Measurements from ENCODE around the gene DUS2.

Gene DUS2

DNA sequence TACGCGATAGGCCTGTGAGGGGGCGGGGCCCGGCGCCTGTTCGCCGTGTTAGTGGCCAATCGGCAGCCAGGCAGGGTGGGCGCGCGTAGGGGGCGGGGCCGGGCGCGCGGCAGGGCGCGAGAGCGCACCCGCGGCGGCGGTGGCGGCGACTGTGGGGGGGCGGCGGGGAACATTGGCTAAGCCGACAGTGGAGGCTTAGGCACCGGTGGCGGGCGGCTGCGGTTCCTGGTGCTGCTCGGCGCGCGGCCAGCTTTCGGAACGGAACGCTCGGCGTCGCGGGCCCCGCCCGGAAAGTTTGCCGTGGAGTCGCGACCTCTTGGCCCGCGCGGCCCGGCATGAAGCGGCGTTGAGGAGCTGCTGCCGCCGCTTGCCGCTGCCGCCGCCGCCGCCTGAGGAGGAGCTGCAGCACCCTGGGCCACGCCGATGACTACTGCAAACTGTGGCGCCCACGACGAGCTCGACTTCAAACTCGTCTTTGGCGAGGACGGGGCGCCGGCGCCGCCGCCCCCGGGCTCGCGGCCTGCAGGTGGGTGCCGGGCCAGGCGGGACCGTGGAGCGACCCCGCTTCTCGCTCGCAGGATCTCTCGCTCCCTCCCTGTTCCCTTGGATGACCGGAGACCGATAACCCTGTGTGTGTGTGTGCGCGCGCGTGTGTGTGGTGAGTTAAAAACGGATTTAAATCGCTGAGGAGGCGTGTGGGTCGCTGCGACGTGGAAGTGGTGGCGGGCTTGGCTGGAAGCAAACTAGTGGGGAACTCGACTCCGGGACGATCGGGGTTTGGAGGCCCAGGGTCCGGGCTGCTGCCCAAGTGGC, 62.4 kb downstream of the DUS2 start, which contains the start of gene NFATC3 (continued):
- TF ChIP-seq SP2 (tag by site-specific recombination; IDR thresholded peaks at IDR 0.05), result no peak; the same call in 1 of the 2 replicates
- no peak for TF ChIP-seq REPIN1 (tag by site-specific recombination; IDR thresholded peaks at IDR 0.05; ENCODE audit: low read depth)
- TF ChIP-seq ZFP37 (tag by site-specific recombination; IDR thresholded peaks at IDR 0.05), result no peak
- TF ChIP-seq ZNF549 (tag by site-specific recombination; IDR thresholded peaks at IDR 0.05), result 0 out of 2 replicates have a peak, but pooled peaks have one; percentile 45
- no peak for TF ChIP-seq ZNF221 (tag by site-specific recombination; IDR thresholded peaks at IDR 0.05; ENCODE audit: borderline replicate concordance)
- TF ChIP-seq KLF1 (tag by site-specific recombination; IDR thresholded peaks at IDR 0.05), result peak; percentile 13; the same call in 1 of the 2 replicates
- TF ChIP-seq, protein P1, sequence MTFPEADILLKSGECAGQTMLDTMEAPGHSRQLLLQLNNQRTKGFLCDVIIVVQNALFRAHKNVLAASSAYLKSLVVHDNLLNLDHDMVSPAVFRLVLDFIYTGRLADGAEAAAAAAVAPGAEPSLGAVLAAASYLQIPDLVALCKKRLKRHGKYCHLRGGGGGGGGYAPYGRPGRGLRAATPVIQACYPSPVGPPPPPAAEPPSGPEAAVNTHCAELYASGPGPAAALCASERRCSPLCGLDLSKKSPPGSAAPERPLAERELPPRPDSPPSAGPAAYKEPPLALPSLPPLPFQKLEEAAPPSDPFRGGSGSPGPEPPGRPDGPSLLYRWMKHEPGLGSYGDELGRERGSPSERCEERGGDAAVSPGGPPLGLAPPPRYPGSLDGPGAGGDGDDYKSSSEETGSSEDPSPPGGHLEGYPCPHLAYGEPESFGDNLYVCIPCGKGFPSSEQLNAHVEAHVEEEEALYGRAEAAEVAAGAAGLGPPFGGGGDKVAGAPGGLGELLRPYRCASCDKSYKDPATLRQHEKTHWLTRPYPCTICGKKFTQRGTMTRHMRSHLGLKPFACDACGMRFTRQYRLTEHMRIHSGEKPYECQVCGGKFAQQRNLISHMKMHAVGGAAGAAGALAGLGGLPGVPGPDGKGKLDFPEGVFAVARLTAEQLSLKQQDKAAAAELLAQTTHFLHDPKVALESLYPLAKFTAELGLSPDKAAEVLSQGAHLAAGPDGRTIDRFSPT (tag by site-specific recombination; IDR thresholded peaks at IDR 0.05), result no peak
- TF ChIP-seq SETDB1 (IDR thresholded peaks at IDR 0.05; ENCODE audit: insufficient read length, low read length), result no peak
- TF ChIP-seq ZFHX2 (tag by site-specific recombination; conservative IDR thresholded peaks at IDR 0.05), result peak; percentile 74
- TF ChIP-seq PATZ1 (tag by site-specific recombination; IDR thresholded peaks at IDR 0.05), result no peak
- TF ChIP-seq EGR2 (tag by site-specific recombination; IDR thresholded peaks at IDR 0.05; ENCODE audit: low read depth), result no peak
- no peak for TF ChIP-seq ZNF837 (tag by site-specific recombination; IDR thresholded peaks at IDR 0.05)
- TF ChIP-seq ZBTB17 (tag by site-specific recombination; IDR thresholded peaks at IDR 0.05), result peak; percentile 56
- no peak for TF ChIP-seq ZNF48 (tag by site-specific recombination; IDR thresholded peaks at IDR 0.05)
- TF ChIP-seq ZNF341 (tag by site-specific recombination; IDR thresholded peaks at IDR 0.05; ENCODE audit: low read depth), result no peak
- TF ChIP-seq ZBTB44 (tag by site-specific recombination; IDR thresholded peaks at IDR 0.05), result no peak
- 0 out of 2 replicates have a peak, but pooled peaks have one; percentile 6 for TF ChIP-seq PRDM10 (tag by site-specific recombination; IDR thresholded peaks at IDR 0.05)
- no peak for TF ChIP-seq ZNF184 (tag by site-specific recombination; IDR thresholded peaks at IDR 0.05)
- no peak for TF ChIP-seq ZNF112 (tag by site-specific recombination; IDR thresholded peaks at IDR 0.05)
- TF ChIP-seq ZNF624 (tag by site-specific recombination; IDR thresholded peaks at IDR 0.05), result no peak
- TF ChIP-seq ZNF529 (tag by site-specific recombination; IDR thresholded peaks at IDR 0.05; ENCODE audit: insufficient replicate concordance), result no peak
- TF ChIP-seq FEZF1 (tag by site-specific recombination; IDR thresholded peaks at IDR 0.05), result no peak
- no peak for TF ChIP-seq ZNF555 (tag by site-specific recombination; conservative IDR thresholded peaks at IDR 0.05)
- peak; percentile 27; the same call in 1 of the 2 replicates for TF ChIP-seq ZNF600 (tag by site-specific recombination; IDR thresholded peaks at IDR 0.05)
- TF ChIP-seq, protein P2, sequence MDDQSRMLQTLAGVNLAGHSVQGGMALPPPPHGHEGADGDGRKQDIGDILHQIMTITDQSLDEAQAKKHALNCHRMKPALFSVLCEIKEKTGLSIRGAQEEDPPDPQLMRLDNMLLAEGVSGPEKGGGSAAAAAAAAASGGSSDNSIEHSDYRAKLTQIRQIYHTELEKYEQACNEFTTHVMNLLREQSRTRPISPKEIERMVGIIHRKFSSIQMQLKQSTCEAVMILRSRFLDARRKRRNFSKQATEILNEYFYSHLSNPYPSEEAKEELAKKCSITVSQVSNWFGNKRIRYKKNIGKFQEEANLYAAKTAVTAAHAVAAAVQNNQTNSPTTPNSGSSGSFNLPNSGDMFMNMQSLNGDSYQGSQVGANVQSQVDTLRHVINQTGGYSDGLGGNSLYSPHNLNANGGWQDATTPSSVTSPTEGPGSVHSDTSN (CRISPR knock-in tag; IDR thresholded peaks at IDR 0.05), result peak; percentile 47; the same call in 1 of the 2 replicates
- TF ChIP-seq ZNF596 (tag by site-specific recombination; IDR thresholded peaks at IDR 0.05), result no peak
- no peak for TF ChIP-seq SP7 (tag by site-specific recombination; IDR thresholded peaks at IDR 0.05)
